ENCODE results near the gene ZC3H18.
"Not testable (repeated sequence)": the region's sequence is repeated elsewhere in the genome, so short reads cannot be mapped to it uniquely, and the experiment has no call there.

The ZC3H18 gene

GRCh38 chr16:88599825-88600538 is 29.8 kb downstream of the ZC3H18 start:
- in situ Hi-C loops (cut with HindIII; ENCODE audit: low sequenced_read_pairs): no loop called here

DNA sequence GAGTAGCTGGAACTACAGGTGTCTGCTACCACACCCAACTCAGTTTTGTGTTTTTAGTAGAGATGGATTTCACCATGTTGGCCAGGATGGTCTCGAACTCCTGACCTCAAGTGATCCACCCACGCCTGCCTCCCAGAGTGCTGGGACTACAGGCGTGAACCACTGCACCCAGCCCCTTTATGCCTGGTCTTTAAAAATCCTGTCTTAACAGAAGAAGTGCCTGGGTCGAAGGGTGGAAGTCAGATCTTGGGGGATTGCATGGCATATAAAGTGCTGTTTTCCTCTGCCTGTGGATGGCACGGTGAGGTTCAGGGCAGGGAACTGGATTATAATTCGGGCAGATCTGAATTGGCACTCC is 30.3 kb downstream of the ZC3H18 start:
- in situ Hi-C loops (cut with HindIII; ENCODE audit: low sequenced_read_pairs): no loop called here

GRCh38 chr16:88601313-88602036 is 31.3 kb downstream of the ZC3H18 start:
- in situ Hi-C loops (cut with HindIII; ENCODE audit: low sequenced_read_pairs): no loop called here

GRCh38 chr16:88602091-88602490 is 31.9 kb downstream of the ZC3H18 start:
- in situ Hi-C loops (cut with HindIII; ENCODE audit: low sequenced_read_pairs): no loop called here

GRCh38 chr16:88605186-88606147 is 35.3 kb downstream of the ZC3H18 start:
- in situ Hi-C loops (cut with HindIII; ENCODE audit: low sequenced_read_pairs): no loop called here

DNA sequence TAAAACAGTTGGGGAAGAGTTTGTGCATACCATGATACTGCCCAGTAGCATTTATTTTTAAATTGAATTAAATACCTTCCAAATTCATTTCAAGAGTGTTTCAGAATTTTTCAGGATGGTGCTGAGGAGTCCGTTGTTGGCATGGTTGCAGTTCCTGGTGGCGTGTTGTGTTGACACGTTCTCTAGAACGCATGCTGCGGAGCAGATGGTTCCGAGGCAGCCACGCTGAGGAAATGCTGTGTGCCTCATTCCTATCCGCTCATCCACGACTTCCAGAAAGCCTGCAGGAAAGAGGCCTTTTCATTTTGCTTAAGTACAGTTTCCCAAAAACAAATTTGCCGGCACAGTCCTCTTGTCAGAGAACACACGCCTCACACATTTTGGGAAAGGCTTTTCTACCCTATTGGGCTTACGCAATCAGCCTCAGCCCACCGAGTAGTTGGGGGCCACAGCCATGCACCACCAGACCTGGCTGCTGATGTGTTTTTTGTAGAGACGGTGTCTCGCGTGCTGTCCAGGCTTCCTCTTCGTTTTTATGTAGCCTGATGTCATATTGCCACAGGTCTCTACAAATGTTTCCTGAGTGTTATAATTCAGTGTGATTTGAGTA is 36.0 kb downstream of the ZC3H18 start:
- in situ Hi-C loops (cut with HindIII; ENCODE audit: low sequenced_read_pairs): no loop called here

GRCh38 chr16:88608076-88608475 is 37.9 kb downstream of the ZC3H18 start:
- in situ Hi-C loops (cut with HindIII; ENCODE audit: low sequenced_read_pairs): no loop called here

DNA sequence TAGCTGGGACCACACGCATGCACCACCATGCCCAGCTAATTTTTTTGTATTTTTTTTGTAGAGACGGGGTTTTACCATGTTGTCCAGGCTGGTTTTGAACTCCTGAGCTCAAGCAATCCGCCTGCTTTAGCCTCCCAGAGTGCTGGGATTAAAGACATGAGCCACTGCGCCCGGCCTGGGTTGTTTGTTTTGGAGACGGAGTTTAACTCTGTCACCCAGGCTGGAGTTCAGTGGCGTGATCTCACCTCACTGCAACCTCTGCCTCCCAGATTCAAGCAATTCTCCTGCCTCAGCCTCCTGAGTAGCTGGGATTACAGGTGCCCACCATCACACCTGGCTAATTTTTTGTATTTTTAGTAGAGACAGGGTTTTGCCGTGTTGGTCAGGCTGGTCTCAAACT is 39.2 kb downstream of the ZC3H18 start:
- in situ Hi-C loops (cut with HindIII; ENCODE audit: low sequenced_read_pairs): not testable (repeated sequence)

DNA sequence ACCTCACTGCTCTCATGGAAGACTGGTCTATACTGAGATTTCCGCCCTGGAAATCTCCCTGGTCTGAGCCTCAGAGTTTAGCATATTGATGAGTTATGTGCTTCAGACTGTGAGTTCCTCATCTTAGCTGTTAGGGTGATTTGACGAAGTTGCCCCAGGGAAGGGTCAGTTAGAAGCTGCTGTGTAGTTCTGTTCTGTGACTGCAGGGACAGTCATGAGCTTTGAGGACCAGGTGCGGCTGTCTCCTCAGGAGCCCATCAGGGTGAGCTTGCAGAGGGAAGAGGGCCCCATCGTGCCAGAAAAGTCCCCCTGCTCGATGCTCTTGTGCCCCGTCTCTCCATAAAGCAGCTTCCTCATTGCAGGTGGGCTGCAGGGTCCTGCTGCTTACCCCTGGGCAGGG is 39.9 kb downstream of the ZC3H18 start:
- in situ Hi-C loops (cut with HindIII; ENCODE audit: low sequenced_read_pairs): no loop called here

- in situ Hi-C loops (cut with HindIII; ENCODE audit: low sequenced_read_pairs): no loop called here
Observed at GRCh38 chr16:88610909-88611812, 41.0 kb downstream of the ZC3H18 start.

GRCh38 chr16:88613293-88613692 is 43.1 kb downstream of the ZC3H18 start:
- in situ Hi-C loops (cut with HindIII; ENCODE audit: low sequenced_read_pairs): no loop called here

DNA sequence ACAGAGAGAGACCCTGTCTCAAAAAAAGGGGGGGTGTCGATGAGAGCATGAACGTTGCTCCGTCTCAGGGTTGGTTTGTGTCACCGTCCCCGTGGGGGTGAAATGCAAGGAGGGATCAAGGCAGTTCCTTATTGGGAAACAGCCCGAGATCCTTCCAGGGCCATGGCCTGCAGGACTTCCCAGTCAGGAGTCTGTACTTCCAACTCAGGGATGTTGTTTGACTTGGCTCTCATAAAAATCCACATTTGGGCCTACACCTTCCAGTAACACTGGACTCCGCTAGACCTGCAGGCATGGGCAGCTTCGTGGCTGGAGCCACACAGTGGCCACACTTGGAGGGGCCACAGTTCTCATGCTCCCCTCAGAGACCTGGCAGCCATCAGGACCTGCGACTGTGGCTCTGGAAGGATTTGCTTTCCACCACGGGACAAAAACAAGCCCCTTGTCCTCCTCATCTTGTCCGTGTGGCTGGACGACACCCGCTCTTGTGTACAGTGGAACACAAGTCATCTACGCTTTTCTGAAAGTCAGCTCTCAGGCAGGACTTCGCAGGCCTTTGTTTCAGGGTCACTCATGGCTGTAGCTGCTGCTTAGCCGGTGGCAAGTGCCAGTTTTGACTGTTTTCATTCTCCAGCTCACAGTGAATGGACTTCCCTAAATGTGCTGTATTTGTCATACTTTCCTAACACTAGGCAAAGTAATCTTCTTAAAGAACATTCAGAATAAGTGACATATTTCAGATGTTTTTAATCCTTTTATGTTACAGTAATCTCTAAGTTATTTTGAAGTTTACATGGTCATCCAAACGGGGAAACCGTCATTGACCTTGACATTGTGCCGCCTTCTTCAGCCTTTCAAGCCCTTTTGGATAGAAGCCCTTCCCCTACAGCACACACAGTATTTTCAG is 44.0 kb downstream of the ZC3H18 start:
- in situ Hi-C loops (cut with HindIII; ENCODE audit: low sequenced_read_pairs): no loop called here

DNA sequence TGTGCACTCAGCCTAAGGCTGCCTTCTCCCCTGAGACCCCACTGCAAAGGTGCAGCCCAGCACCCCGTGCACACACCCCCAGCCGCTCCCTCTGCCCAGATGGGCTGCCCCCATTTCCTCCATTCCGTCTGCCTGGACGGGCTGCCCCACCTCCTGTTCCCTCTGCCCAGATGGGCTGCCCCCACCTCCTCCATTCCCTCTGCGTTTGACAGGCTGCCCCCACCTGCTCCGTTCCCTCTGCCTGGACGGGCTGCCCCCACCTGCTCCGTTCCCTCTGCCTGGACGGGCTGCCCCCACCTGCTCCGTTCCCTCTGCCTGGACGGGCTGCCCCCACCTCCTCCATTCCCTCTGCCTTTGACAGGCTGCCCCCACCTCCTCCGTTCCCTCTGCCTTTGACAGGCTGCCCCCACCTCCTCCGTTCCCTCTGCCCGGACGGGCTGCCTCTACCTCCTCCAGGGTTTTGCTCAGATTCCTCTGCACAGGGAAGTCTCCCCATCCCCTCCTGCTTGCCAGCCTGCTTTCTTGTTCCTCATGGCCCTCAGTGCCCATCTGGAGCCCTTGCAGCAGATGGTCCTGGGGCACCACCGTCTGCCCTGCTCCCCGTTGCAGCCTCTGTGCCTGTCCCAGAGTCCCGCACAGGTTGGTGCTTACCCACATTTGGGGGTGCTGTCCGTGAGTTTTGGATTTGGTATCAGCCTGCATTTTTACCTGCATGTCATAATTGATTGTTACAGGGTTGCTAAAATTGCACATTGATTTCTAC is 44.8 kb downstream of the ZC3H18 start:
- in situ Hi-C loops (cut with HindIII; ENCODE audit: low sequenced_read_pairs): no loop called here

DNA sequence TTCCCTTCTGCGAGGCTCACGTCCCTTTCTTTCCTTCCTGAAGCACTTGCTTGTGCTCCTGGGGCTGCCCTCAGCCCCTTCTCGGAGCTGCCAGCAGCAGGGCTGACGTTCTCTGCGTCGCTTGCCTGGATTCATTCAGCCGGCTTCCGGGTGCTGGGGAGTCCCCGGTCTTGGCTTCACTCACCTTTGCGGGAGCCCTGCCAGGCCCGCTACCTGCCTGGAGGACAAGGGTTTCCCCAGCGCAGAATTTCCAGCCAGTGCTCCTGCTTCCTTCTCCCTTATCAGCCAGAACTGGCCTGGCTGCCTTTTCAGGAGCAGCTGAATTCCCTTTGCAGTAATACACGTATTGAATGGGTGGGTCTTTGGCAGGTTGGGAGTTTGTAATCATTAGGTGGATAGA is 46.1 kb downstream of the ZC3H18 start:
- in situ Hi-C loops (cut with HindIII; ENCODE audit: low sequenced_read_pairs): no loop called here

DNA sequence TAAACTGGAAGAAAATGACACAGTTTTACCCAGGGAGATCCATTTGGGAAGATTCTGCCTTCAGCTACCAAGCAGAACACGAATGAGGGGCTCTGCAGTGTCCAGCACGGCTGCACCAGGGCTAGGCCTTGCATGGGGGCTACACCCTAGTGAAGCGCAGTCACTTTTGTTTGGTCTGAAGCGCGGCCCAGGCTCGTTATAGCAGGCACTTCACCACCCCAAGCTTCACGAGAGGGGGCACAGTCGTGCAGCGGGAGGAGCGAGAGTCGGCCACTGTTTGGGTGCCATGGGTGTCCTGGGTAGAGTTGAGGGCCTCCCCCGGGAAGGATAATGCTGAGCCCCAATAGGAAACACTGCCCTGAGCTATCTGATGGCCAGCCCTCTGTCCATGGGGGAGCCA is 46.5 kb downstream of the ZC3H18 start:
- in situ Hi-C loops (cut with HindIII; ENCODE audit: low sequenced_read_pairs): no loop called here

DNA sequence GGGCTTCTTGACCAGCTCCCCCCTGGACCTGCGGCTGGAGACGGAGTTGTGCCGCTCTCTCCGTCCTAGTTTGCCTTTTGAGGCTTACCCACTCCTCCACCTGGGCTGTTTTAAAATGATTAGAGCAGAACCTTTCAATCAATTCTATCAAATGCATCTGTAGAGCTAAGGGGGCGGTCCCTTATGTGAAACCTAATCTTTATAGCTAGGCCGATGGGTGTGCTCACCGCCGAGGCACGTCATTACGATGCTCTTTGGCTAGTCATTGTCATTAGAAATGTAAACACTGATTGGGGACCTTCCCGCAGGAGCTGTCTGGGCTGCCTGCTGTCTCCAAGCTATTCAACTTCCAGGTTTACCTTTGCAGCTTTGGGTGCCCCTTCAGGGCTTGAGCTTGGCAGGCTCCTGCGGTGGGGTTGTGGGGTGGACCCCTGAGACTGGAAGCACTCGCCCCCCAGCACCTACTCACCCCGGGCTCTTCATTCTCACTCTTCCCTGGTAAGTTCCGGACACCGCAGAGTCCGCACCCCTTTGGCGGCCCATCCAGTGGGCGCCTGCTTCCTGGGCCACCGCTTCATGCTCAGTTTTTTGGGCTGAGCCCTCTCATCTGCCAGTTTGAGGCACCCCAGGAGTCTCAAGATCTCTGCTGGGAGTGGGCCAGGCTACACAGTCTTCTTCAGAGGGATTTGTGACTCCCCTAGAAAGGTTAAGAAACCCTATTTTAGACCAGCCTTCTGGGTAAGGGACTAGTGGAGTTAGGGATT is 47.2 kb downstream of the ZC3H18 start:
- in situ Hi-C loops (cut with HindIII; ENCODE audit: low sequenced_read_pairs): no loop called here

- in situ Hi-C loops (cut with HindIII; ENCODE audit: low sequenced_read_pairs): no loop called here
Observed at GRCh38 chr16:88618182-88618955, 48.2 kb downstream of the ZC3H18 start.

Measured in DLD1 (cell line).